Amniotic stem cell (primary cell): ENCODE results near the gene COG5.
"Not testable (repeated sequence)": the region's sequence is repeated elsewhere in the genome, so short reads cannot be mapped to it uniquely, and the experiment has no call there.

Source experiments
- DNase-seq: peaks from one replicate; lab custom pipeline; 2025; lab: John Stamatoyannopoulos, UW

COG5 gene

DNA sequence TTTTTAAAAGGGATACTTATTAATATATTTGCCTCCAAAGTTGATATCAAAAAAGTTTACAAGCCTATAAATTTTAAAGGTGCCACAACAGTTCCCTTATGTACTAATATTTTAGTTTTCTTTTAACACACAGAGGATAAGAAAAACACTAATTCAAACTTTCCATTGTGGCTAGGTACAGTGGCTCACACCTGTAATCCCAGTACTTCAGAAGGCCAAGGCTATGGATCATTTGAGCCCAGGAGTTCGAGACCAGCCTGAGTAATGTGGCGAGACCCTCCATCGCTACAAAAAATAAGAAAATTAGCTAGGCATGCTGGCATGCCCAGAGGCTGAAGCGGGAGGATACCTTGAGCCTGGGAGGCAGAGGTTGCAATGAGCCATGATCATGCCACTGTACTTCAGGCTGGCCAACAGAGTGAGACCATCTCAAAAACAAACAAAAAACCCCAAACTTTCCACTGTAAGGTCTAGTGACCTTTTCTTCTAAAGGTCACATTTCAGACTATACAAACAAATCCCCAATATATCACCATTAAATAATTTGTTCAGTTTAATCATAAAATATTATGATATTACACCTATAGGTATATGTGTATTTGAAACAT is 287.4 kb downstream of the COG5 start:
- DNase-seq = no peak

DNA sequence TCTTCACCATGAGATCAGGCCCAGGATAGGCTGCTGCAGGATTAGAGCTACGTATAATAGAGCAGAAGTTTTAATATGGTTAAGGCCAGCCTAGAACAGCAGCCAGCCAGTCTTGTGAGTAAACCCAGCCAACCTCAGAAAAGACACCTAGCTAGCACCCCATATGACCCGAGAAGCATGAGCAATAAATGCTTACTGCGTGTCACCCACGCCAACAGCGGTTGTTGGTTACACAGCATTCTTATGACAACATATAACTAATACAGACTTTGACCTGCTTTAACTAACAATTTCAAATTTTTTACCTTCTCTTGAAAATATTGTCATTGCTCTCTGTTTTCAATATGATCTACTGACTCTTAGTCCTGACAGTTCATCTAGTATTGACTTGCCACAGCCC is 289.2 kb downstream of the COG5 start:
- DNase-seq = no peak

DNA sequence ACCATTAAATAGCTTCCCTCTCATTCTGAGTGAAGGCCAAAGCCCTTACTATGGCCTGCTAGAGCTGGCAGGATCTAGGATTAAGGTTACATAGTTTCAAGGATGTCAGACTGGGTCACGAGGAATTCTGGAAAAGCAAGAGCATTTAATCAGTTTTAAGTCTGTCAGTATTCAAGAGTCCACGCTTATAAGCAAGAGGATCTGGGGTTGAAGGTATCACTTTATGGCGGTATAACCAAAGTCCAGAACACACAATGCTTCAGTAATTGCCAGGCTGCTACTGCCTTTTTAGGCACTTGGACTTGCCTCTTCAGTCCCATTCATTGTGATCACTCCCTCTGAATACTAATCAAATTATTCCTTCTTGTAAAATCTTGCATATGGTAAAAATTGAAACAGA is 293.9 kb downstream of the COG5 start:
- no peak for DNase-seq

DNA sequence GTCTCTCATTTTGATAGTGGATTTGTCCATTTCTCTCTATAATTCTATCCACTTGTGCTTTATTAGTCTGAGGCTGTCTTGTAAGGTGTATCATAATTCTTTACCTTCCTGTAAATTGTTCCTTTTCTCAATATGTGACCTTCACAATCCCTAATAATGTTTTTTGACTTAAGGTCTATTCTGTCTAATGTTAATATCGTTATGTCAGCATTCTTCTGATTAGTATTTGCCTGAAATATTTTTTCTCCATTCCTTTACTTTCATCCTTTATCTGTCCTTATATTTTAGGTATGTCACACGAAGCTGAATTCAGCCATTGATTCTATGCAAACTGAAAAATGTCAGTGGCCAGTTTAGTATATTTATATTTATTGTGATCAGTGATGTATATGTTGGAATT is 295.1 kb downstream of the COG5 start:
- DNase-seq = no peak

DNA sequence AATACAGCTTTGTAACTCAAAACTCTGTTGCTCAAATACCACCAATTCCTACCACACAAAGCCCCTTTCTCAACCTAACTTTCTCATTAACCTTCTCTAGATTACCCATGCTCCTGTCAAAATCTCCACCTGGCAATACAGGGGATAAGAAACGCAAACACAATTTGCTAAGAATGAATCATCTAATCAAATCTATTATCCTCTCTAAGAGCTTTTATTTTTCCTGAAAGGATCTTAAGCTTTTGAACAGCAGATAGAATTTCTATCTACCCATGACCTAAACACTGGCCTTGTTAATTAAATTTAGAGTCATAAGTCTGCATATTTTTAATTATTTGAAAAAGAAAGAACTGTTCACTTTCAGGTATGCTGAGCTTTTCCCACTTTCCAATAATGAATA is 296.6 kb downstream of the COG5 start:
- no peak for DNase-seq

DNA sequence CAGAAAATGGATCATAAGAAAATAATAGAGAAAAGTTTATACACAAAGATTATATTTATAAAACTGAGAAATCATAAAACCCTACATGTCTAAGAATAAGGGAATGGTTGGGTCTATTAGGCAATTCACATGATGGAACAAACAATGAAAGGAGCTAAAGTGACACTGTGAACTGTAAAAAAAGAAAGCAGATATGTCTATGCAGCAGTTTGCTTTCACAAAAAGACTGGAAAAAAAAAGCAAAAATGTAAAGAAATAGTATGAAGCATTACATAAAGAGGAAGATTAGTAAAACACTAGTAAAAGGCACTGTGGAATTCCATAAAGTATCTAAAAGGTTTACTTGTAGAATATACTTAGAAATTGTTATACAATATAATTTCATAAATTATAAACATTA is 299.0 kb downstream of the COG5 start:
- no peak for DNase-seq

DNA sequence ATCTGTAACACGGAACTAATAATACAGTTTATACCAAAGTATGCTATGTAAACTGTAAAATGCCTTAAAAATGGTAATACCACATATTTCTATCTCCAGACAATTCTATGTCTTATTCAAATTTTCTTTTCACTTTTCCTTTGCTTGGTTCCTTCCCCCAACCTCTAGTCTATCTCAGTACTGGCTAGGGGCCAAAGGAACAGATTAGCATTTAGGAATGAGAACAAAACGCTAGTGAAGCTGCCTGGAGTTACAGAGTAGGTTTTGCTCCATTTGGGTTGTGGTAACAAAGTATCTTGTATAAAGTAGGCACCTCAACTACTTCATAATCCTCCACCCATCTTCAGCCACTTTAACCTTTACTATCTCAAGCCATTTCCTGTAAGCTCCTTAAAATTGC is 300.9 kb downstream of the COG5 start:
- DNase-seq = no peak

DNA sequence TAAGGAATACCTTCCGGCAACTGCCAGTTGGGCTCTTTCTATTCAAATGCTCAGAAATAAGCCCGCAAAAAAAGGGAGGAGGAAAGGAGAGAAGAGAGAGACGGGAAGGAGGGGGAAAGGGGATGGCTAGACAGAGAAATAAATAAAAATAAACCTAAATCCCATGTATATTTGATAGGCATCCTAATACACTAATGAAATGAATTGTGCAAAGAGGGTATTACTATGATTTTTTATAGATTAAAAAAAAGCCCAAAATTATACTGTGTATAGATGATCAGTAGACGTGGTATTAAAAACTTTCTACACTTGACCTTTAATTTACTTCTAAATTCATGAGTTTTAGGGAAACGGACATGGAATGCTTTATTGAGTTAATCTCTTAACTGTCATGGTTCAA is 305.0 kb downstream of the COG5 start:
- DNase-seq = no peak

DNA sequence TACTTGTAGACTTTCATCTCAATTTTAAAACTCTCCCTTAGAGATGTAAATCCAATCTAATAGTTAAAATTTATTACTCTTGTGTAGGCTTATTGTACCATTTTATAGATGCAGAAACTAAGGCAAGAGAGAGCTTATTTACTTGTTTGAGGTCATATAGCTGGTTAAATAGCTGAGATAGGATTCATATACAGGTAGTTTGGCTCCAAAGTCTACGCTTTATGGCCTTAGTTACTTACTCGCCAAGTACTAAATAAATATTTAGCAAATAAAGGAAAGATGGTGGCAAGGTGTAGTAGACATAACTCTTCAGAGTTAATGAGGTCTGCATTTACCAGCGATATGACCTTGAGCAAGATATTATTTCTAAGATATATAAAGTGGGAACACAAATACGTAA is 308.1 kb downstream of the COG5 start:
- DNase-seq = no peak

DNA sequence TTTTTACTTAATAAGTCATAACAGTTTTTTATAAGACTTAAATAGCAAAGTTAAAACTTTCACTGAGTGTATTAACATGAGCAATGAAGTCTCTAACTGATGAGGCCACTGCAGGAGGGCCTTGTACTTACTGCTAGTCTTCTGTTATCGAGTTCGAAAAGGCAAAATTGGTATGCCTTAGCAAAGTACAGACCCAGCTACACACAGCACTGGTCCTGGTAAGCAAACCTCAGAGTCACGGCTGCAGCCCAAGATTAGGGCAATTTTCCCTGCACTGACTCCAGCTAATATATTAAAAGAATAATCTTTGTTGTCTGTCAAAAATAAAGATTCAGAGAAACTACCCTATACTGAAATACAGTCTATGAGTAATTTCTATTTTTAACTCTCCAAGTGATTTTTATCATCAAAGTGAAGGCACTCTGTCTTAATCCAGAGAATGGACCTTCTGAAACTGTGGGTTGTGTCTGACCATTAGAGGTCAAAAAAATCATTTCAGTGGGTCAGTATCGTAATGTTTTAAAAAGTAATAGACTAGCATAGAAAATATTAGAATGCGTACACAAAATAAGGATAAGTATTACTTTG is 309.2 kb downstream of the COG5 start:
- DNase-seq = no peak

DNA sequence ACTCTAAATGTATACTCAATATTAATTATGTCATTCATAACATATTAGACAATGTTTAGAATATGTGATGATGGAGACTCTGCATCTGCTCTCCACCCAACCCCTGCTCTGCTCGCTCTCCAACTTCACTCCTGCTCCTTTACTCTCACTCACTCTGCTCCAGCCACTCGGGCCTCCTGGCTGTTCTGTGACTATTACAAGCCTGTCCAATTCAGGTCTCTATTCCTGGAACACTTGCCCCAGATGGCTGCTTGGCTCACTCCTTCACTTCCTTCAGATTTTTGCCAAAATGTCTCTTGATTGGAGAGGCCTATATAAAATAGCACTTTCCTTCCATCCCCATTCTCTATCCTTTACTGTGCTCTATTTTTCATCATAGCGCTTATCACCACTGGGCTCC is 310.1 kb downstream of the COG5 start:
- DNase-seq = no peak

DNA sequence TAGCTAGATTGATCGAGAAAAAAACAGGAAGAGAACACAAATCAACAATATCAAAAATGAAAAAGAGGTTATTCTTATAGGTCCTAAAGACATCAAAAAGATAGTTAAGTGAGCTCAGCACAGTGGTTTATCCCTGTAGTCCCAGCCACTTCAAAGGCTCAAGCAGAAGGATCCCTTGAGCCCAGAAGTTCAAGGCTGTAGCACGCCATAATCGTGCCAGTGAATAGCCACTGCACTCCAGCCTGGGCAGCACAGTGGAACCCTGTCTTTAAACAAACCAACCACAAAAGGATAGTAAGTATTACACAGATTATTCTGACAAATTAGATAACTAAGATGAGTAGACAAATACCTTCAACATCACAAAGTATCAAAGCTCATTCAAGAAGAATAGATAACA is 311.8 kb downstream of the COG5 start:
- DNase-seq = no peak

DNA sequence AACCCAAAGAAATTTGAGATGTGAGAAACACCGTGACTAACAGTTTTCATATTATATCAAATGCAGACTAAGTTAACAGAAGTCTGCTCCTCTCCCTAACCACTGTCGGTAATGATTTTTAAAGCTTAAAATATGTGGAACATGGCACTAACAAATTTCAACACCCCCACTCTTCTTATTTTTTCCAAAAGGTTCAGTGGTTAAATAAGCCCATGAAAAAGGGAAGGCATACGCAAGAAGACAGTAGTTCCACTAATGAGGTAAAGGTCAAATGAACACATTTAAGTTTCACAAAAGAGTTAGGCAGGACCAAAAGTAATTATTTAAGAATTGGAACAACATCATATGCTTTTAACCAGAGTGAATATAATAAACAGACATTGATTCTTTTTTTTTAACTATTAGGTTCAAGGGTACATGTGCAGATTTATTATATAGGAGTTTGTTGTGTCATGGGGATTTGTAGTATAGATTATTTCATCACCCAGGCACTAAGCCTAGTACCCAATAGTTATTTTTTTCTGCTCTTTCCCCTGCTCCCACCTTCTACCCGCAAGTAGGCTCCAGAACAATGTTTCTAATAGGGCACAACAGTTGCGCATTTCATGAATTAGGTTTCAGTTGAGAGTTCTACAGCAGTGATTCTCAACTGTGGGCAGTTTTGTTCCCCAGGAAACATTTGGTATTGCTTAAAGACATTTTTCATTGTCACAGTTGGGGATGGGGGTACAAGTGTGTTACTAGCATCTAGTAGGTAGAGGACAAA is 315.0 kb downstream of the COG5 start:
- DNase-seq = no peak

DNA sequence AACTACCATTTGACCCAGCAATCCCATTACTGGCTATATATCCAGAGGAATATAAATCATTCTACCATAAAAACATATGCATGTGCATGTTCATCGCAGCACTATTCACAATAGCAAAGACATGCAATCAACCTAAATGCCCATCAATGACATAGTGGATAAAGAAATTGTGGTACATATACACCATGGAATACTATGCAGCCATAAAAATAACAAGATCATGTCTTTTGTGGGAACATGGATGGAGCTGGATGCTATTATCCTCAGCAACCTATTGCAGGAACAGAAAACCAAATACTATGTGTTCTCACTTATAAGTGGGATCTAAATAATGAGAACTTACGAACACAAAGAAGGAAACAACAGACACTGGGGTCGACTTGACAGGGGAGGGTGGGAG is 316.9 kb downstream of the COG5 start:
- DNase-seq = not testable (repeated sequence)

DNA sequence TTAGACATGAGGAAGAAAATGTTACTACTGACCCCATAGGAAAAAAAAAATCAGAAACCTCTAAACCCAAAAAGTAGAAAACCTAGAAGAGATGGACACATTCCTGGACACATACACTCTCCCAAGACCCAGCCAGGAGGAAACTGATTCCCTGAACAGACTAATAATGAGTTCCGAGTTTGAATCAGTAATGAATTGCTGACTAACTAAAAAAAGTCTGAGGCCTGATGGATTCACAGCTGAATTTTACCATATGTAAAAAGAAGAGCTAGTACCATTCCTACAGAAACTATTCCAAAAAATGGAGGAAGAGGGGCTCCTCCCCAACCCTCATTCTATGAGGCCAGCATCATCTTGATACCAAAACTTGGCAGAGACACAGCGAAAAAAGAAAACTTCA is 319.1 kb downstream of the COG5 start:
- no peak for DNase-seq

DNA sequence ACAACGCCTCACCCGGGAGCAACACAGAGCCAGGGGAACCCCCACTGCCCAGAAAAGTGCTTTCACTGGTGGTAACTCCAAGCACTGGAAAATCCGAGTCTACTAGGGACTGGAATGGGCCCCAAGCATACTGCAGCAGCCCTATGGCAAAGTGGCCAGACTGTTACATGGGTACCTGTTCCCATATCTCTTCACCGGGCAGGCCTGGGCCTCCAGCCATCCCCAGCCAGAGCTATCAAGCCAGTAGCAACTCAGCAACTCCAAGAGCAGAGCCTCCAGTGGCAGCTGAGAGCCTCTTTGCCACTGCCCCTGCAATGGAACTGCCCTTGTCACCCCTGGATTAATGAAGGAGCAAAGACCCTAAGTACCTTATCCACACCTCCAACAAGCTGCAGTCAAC is 321.5 kb downstream of the COG5 start:
- DNase-seq = no peak

DNA sequence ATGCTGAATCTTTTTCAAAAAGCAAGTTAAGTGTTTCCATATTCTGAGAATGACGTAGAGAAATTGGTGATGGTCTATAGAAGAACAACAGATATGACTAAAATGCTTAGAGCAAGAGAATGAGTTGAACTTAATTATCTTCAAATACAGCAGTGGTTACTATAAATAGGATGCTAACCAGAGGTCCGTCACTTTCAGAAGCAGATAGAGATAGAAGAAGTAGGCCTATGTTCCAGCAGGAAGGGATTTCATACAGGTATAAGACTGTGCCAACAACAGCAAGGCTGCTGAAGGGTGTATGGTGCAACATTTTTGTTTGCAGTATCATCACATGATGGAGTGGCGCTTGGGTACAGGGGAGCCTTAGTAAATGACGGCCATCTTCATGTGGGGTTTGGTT is 326.3 kb downstream of the COG5 start:
- no peak for DNase-seq

DNA sequence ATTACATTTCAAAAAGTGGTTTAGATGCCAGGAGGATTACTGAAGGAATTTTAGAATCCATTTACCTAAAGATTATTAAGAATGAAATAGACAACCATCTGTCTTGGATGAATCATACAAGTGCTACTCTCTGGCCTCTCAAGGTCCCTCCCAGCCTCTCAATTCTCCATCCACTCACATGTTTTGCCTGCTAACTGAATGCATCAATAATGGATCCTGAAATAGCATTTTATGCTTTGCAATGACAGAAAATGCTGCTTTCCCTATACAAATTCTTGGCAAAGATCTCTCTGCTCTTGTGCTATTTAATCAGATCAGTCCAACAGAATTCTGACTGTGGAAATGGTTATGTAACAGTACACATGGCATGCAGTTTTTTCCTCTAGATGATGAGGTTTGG is 326.9 kb downstream of the COG5 start:
- DNase-seq = no peak

DNA sequence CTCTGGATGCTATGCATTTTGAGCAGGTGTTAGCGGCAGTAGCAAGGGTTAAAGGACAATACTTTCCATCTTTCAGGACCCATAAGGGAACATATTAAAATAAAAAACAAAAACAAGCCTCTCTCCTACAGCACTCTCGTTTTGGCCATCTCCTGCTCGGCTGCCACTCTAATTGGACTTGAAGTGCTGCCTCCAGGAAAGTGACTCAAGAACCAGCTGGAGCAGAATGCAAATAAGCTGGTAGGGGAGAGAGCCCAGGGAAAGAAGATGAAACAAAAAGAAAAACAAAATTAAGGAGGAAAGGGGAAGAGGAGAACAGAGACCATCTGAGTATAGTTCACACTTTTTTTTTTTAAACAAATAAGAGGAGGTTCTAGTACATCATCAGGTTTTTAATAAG is 329.3 kb downstream of the COG5 start:
- no peak for DNase-seq

DNA sequence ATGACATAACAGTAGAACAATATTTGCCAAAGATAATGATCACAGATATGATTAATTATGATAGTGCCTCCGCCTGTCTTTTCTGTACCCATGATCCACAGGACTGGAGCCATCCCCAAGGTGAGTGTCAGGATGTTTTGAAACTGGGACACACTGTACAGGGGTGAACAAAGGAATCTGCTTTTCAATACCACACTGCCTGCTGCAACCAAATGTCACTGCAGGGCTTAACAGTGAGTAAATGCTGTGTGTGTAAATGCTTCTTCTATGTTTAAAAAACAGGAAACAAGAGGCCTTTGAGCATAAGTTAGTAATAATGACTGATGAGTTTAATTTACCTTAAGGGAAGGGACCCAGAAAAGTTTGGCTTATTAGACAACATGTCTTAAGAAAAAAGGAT is 329.7 kb downstream of the COG5 start:
- DNase-seq = no peak

DNA sequence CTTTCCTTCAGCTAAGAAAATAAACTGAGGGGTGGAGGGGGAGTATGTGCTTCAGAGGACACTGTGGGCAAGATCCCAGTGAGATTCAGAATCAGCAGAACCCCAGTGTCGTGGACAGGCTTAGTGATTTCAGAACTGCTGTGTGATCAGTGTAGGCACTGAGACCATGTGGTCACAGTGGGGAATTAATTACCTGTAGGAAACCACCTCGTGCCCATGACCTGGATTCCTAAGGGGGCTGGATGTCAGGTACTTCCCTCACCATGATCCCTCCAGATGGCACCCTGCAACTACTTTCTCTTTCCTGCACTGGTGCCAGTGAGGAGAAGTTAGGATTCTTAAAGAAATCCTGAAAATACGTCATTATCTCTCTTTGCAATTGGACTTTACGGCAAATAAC is 330.5 kb downstream of the COG5 start:
- DNase-seq = no peak

DNA sequence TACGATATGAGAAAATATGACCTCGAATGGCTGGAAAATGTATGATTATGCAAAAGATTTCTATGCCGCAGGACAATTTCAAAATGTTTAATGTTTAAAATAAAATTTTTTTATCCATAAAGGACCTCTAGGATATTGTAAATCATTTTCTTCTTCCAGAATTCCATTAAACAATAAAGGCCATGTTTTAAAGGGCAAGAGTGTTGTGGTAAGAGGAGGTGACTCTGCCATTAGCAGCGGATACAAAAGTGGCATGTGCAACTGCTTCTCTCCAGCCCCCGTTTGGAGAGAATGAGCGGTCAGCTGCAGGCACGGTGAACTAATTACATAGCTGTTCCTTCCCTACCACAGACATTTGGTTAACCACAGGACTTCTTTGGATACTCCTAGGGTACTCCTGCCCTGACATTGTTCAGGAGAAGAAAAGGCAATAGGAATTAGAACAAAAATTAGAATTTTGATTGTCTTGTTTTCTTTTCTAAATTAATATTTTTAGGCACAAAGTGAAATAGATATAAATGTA is 331.1 kb downstream of the COG5 start:
- no peak for DNase-seq

DNA sequence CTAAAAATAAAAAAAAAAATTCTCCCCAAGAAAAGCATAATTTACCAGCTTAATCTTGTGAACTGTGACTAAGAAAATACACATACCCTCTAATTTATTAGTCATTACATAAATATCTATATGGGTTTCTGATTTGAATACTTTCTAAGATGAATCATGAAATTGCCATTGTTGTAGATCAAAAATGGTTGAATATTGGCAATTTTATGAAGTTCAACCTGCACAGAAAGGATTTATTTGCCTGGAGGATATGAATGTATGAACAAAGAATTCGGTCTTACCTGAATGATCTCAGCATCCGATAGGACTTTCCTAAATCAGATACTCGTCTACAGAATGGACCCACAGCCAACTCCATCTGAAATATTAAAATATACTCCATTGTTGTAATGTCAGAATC is 333.4 kb downstream of the COG5 start:
- DNase-seq = no peak

DNA sequence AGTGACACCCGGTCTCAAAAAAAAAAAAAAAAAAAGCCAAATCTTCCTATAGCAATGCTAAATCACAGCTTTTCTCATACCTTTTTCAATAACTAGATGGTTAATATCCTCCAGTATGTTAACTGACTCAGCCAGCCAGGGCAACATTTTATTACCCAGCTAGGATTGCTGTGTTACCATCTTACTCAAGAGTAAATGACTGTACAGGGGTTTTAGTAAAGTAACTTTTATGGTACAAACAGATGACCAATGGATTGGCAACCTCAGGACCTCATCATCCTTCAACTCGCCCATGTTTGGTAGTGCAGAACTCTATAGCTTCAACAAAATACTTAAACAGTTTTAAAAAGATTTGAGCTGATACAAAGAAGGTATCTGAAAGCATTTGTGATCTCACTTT is 335.4 kb downstream of the COG5 start:
- no peak for DNase-seq
